Measurements from ENCODE around the gene SLC10A6. TPM values are rescaled to one million over a fixed set of nuclear protein-coding genes. Genes with fewer than 3 reads are reported as not detected.

SLC10A6 gene
- polyA plus RNA-seq, 4 donors, result 0.15 to 1.1 TPM; not detected in 2

DNA sequence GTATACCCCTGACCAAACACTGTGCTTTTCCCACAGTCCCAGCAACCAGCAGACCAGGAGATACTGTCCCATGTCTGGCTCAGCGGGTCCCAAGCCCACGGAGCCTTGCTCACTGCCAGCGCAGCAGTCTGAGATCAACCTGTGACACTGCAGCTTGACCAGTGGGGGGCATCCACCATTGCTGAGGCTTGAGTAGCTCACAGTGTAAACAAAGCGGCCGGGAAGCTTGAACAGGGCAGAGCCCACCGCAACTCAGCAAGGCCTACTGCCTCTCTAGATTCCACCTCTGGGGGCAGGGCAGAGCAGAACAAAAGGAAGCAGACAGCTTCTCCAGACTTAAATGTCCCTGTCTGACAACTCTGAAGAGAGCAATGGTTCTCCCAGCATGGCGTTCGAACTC, 58.1 kb downstream of the SLC10A6 start:
- Histone ChIP-seq H3K4me3 (ENCODE audit: low read depth in 1 of 3, low read length in 3 of 3) (no peak overlapping the region), H3K36me3 (ENCODE audit: control insufficient read depth in 3 of 3, insufficient read depth in 2 of 3, low read depth in 1 of 3, low read length in 3 of 3) (peaks cover 0 to 10% (median 0%) of the 10 kb centered on the region in 3 donors), H3K27me3 (ENCODE audit: control insufficient read depth in 3 of 3, insufficient read depth in 3 of 3, low read length in 3 of 3) (no peaks in the 10 kb centered on the region), H3K27ac (ENCODE audit: low read depth in 1 of 3, low read length in 2 of 3) (no peak overlapping the region), H3K9me3 (ENCODE audit: control insufficient read depth in 2 of 2, insufficient read depth in 1 of 2, low read depth in 1 of 2, low read length in 1 of 2) (peaks cover 0 to 5% of the 10 kb centered on the region in 2 donors), H3K4me1 (ENCODE audit: control insufficient read depth in 3 of 3, insufficient read depth in 2 of 3, low read depth in 1 of 3, low read length in 2 of 3) (no peaks in the 10 kb centered on the region)
- 89 to 93% (median 92%) methylated on average over 8 of the region's 8 CpGs for WGBS, 3 donors
- FAIRE-seq (no peak), DNase-seq (no peak)

DNA sequence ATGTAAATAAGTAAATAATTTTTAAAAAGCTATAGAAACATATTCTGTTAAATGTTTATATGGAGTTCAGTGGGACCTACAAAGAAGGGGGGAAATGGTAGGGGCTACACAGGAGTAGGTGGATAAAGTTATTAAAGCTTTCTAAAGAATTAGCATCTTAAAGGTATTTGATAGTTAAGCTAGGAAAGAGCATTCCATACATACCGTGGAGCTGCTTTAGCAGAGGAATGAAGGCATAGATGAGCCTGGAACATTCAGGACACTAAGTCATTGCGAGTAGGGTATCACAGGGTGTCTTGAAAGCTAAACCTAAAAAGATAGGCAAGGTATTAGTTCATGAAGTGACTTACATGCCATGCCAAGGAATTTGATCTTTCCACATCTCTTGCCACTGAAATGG, 60.4 kb downstream of the SLC10A6 start:
- H3K4me1 ChIP-seq (ENCODE audit: control insufficient read depth in 3 of 3, insufficient read depth in 2 of 3, low read depth in 1 of 3, low read length in 2 of 3), result no peaks in the 10 kb centered on the region
- 73 to 95% (median 91%) methylated on average over 2 of the region's 2 CpGs for WGBS, 3 donors
- FAIRE-seq (no peak), DNase-seq (no peak)
- no peaks in the 10 kb centered on the region for H3K27me3 ChIP-seq (ENCODE audit: control insufficient read depth in 3 of 3, insufficient read depth in 3 of 3, low read length in 3 of 3)
- peaks cover 0 to 10% (median 0%) of the 10 kb centered on the region in 3 donors for H3K36me3 ChIP-seq (ENCODE audit: control insufficient read depth in 3 of 3, insufficient read depth in 2 of 3, low read depth in 1 of 3, low read length in 3 of 3)
- peaks cover 0 to 5% of the 10 kb centered on the region in 2 donors for H3K9me3 ChIP-seq (ENCODE audit: control insufficient read depth in 2 of 2, insufficient read depth in 1 of 2, low read depth in 1 of 2, low read length in 1 of 2)
- no peak overlapping the region for H3K4me3 ChIP-seq (ENCODE audit: low read depth in 1 of 3, low read length in 3 of 3)
- no peak overlapping the region for H3K27ac ChIP-seq (ENCODE audit: low read depth in 1 of 3, low read length in 2 of 3)

DNA sequence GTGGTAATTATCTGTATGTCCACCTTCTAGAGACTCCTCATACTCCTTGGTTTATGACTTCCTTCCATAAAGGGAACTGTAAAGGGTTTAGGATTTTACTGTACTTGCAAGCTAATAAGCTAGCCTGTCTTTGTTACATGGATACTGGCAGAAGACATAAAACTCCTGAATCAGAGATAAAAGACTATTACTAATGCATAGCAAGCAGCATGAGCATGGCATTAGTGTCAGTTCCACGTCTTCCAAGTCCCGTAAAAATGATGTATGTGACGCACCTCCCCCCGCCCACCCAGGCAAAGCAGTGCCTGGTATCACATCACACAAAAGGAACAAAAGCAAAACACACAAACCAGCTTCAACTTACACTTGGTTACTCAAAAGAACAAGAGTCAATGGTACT, 71.0 kb downstream of the SLC10A6 start:
- no peak for DNase-seq
- Histone ChIP-seq H3K27me3 (ENCODE audit: control insufficient read depth in 3 of 3, insufficient read depth in 3 of 3, low read length in 3 of 3) (no peaks in the 10 kb centered on the region), H3K9me3 (ENCODE audit: control insufficient read depth in 2 of 2, insufficient read depth in 1 of 2, low read depth in 1 of 2, low read length in 1 of 2) (no peaks in the 10 kb centered on the region), H3K27ac (ENCODE audit: low read depth in 1 of 3, low read length in 2 of 3) (no peak overlapping the region), H3K4me3 (ENCODE audit: low read depth in 1 of 3, low read length in 3 of 3) (no peak overlapping the region), H3K36me3 (ENCODE audit: control insufficient read depth in 3 of 3, insufficient read depth in 2 of 3, low read depth in 1 of 3, low read length in 3 of 3) (no peaks in the 10 kb centered on the region), H3K4me1 (ENCODE audit: control insufficient read depth in 3 of 3, insufficient read depth in 2 of 3, low read depth in 1 of 3, low read length in 2 of 3) (no peaks in the 10 kb centered on the region)
- 83 to 93% (median 92%) methylated on average over 4 of the region's 4 CpGs for WGBS, 3 donors
- no peak for FAIRE-seq

DNA sequence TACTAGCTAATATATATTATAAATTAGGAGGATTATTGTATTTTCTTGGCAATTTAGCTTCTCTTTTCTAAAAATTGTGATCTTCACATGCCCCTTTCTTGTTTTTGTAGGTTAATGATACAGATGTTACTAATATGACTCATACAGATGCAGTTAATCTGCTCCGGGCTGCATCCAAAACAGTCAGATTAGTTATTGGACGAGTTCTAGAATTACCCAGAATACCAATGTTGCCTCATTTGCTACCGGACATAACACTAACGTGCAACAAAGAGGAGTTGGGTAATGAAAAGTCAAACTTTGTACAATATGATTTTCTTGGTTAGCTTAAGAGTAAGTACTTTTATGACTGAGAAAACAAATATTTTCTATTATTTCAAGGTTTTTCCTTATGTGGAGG, 74.1 kb downstream of the SLC10A6 start:
- DNase-seq (no peak), FAIRE-seq (no peak)
- H3K4me1 ChIP-seq (ENCODE audit: control insufficient read depth in 3 of 3, insufficient read depth in 2 of 3, low read depth in 1 of 3, low read length in 2 of 3), result no peaks in the 10 kb centered on the region
- H3K36me3 ChIP-seq (ENCODE audit: control insufficient read depth in 3 of 3, insufficient read depth in 2 of 3, low read depth in 1 of 3, low read length in 3 of 3), result peaks cover 0 to 4% (median 0%) of the 10 kb centered on the region in 3 donors
- 77 to 89% (median 88%) methylated on average over 4 of the region's 4 CpGs for WGBS, 3 donors
- no peak overlapping the region for H3K27ac ChIP-seq (ENCODE audit: low read depth in 1 of 3, low read length in 2 of 3)
- no peak overlapping the region for H3K4me3 ChIP-seq (ENCODE audit: low read depth in 1 of 3, low read length in 3 of 3)
- no peaks in the 10 kb centered on the region for H3K27me3 ChIP-seq (ENCODE audit: control insufficient read depth in 3 of 3, insufficient read depth in 3 of 3, low read length in 3 of 3)
- no peaks in the 10 kb centered on the region for H3K9me3 ChIP-seq (ENCODE audit: control insufficient read depth in 2 of 2, insufficient read depth in 1 of 2, low read depth in 1 of 2, low read length in 1 of 2)

Other genes with a start within 250 kb of the SLC10A6 start
- 1 to 10 TPM in 1 of 4 donors, under 1 TPM in 2, not detected in 1; 0.46 to 4.0 (median 0.54) TPM for gene C4orf36, start 43.0 kb upstream of the SLC10A6 start, polyA plus RNA-seq
- 10 to 100 TPM in 2 of 4 donors, 1 to 10 TPM in 2; 5.4 to 50.7 (median 10.4) TPM for gene AFF1, start 85.6 kb upstream of the SLC10A6 start, polyA plus RNA-seq

All from small intestine (tissue), 7 donors.